ENCODE data around the gene ZMIZ1.

Gene ZMIZ1

GRCh38 chr10:79066411-79067240 is 2.1 kb upstream of the ZMIZ1 start:
- DNase-seq = peak; percentile 24

- DNase-seq = peak; percentile 87
These were observed 1.2 kb upstream of the ZMIZ1 start for GRCh38 chr10:79067241-79068202.

- peak; percentile 51 for DNase-seq
These were observed 584 bp upstream of the ZMIZ1 start for GRCh38 chr10:79068203-79068561.

- peak; percentile 64 for DNase-seq
These were observed 737 bp downstream of the ZMIZ1 start for GRCh38 chr10:79069325-79070080.

GRCh38 chr10:79070081-79070605 is 1.4 kb downstream of the ZMIZ1 start:
- no peak for DNase-seq

GRCh38 chr10:79070606-79071395 is 2.0 kb downstream of the ZMIZ1 start:
- DNase-seq = no peak

GRCh38 chr10:79071396-79071923 is 2.7 kb downstream of the ZMIZ1 start:
- no peak for DNase-seq

- DNase-seq = no peak
These were observed 3.3 kb downstream of the ZMIZ1 start for GRCh38 chr10:79072041-79072441.

GRCh38 chr10:79072994-79073645 is 4.4 kb downstream of the ZMIZ1 start:
- no peak for DNase-seq

GRCh38 chr10:79073784-79074432 is 5.1 kb downstream of the ZMIZ1 start:
- DNase-seq = no peak

GRCh38 chr10:79074732-79075131 is 6.0 kb downstream of the ZMIZ1 start:
- DNase-seq = no peak

GRCh38 chr10:79075418-79075817 is 6.7 kb downstream of the ZMIZ1 start:
- no peak for DNase-seq

GRCh38 chr10:79077488-79078173 is 8.9 kb downstream of the ZMIZ1 start:
- DNase-seq = no peak

- DNase-seq = no peak
These were observed 9.7 kb downstream of the ZMIZ1 start for GRCh38 chr10:79078367-79079053.

GRCh38 chr10:79079054-79079397 is 10.3 kb downstream of the ZMIZ1 start:
- no peak for DNase-seq

GRCh38 chr10:79079490-79080355 is 11.0 kb downstream of the ZMIZ1 start:
- DNase-seq = no peak

- DNase-seq = no peak
These were observed 12.7 kb downstream of the ZMIZ1 start for GRCh38 chr10:79081353-79082034.

- no peak for DNase-seq
These were observed 13.2 kb downstream of the ZMIZ1 start for GRCh38 chr10:79082035-79082373.
